Epithelial cell of esophagus (primary cell): ENCODE results near the gene UCHL5.

ENCODE experiments used
- DNase-seq: peaks from one replicate; pipeline ENCODE4 v3.0.0; 2010; ENCODE audit warnings: low read depth
- H3K4me3 ChIP-seq: 2 replicates; pipeline ENCODE4 v1.5.1; 2011; ENCODE audit warnings: mild to moderate bottlenecking, low read length, control low read depth
- TF ChIP-seq, protein P1 (sequence below): IDR thresholded peaks from 2 replicates; pipeline ENCODE4 v1.5.1; 2011; ENCODE audit warnings: low read depth, mild to moderate bottlenecking, low read length, control low read depth, inconsistent platforms; ENCODE audit not compliant: insufficient read depth; ENCODE audit errors: missing control alignments

Gene UCHL5

DNA sequence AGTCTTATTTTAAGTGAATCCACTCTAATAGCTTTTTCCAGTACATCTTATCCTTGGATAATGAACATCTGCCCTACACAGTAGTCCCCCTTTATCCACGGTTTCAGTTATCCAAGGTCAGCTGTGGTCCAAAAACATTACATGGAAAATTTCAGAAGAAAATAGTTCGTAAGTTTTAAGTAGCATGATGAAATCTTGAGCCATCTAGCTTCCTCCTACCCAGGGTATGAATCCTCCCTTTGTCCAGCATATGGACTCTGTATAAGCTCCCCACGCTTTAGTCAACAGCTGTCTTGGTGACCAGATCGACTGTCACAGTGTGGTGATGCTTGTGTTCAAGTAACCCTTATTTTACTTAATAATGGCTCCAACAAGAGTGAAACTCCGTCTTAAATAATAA is 43.5 kb upstream of the UCHL5 start:
- DNase-seq = no peak
- TF ChIP-seq, protein P1, sequence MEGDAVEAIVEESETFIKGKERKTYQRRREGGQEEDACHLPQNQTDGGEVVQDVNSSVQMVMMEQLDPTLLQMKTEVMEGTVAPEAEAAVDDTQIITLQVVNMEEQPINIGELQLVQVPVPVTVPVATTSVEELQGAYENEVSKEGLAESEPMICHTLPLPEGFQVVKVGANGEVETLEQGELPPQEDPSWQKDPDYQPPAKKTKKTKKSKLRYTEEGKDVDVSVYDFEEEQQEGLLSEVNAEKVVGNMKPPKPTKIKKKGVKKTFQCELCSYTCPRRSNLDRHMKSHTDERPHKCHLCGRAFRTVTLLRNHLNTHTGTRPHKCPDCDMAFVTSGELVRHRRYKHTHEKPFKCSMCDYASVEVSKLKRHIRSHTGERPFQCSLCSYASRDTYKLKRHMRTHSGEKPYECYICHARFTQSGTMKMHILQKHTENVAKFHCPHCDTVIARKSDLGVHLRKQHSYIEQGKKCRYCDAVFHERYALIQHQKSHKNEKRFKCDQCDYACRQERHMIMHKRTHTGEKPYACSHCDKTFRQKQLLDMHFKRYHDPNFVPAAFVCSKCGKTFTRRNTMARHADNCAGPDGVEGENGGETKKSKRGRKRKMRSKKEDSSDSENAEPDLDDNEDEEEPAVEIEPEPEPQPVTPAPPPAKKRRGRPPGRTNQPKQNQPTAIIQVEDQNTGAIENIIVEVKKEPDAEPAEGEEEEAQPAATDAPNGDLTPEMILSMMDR = no peak
- no peak overlapping the region for H3K4me3 ChIP-seq

DNA sequence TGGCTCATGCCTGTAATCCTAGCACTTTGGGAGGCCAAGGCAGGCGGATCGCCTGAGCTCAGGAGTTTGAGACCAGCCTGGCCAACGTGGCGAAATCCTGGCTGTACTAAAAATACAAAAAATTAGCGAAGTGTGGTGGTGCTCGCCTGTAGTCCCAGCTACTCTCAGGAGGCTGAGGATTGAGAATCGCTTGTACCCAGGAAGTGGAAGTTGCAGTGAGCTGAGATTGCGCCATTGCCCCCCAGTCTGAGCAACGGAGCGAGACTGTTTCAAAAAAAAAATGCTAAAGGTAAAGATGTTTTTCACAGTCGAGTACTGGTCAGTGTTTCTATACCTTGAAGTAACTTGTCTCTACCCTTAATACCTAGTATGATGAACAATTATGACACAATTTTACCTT is 35.0 kb upstream of the UCHL5 start:
- no peak overlapping the region for H3K4me3 ChIP-seq
- TF ChIP-seq, protein P1 = no peak
- DNase-seq = no peak

GRCh38 chr1:193090865-193091264 is 31.7 kb upstream of the UCHL5 start:
- no peak overlapping the region for H3K4me3 ChIP-seq
- TF ChIP-seq, protein P1 = no peak
- DNase-seq = no peak

DNA sequence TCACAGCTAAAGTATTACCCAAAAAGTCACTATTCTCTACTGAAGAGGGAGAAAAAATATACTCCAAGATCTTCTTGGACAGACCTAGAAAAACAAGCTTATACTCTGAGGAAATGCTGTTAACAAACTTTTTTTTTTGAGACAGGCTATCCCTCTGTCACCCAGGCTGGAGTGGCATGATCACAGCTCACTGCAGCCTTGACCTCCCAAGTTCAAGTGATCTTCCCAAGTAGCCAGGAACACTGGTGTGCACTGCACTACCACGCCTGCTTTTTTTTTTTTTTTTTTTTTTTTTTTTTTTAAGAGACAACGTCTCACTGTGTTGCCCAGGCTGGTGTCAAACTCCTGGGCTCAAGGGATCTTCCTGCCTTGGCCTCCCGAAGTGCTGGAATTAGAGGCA is 28.7 kb upstream of the UCHL5 start:
- TF ChIP-seq, protein P1 = no peak
- DNase-seq = no peak
- H3K4me3 ChIP-seq = no peak overlapping the region

GRCh38 chr1:193086342-193086741 is 27.2 kb upstream of the UCHL5 start:
- DNase-seq = no peak
- H3K4me3 ChIP-seq = no peak overlapping the region
- TF ChIP-seq, protein P1 = no peak

DNA sequence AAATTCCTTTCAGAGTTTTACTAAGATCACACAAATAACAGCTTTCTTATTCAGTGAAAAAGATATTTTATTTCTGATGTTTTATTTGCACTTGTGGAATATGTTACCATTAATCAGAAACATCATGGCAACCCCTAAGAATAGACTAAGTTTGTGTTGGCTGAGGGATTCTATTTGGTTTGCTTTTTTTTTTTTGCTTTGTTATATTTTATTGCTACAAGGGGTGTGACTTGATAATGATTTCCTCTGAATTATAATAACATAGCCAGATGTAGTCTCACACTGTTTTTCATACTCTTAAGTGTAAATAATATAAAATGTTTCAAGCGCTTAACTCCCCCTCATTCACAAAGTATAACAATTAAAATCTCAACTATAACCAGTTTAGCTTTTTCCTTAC is 26.1 kb upstream of the UCHL5 start:
- TF ChIP-seq, protein P1 = no peak
- no peak overlapping the region for H3K4me3 ChIP-seq
- no peak for DNase-seq

DNA sequence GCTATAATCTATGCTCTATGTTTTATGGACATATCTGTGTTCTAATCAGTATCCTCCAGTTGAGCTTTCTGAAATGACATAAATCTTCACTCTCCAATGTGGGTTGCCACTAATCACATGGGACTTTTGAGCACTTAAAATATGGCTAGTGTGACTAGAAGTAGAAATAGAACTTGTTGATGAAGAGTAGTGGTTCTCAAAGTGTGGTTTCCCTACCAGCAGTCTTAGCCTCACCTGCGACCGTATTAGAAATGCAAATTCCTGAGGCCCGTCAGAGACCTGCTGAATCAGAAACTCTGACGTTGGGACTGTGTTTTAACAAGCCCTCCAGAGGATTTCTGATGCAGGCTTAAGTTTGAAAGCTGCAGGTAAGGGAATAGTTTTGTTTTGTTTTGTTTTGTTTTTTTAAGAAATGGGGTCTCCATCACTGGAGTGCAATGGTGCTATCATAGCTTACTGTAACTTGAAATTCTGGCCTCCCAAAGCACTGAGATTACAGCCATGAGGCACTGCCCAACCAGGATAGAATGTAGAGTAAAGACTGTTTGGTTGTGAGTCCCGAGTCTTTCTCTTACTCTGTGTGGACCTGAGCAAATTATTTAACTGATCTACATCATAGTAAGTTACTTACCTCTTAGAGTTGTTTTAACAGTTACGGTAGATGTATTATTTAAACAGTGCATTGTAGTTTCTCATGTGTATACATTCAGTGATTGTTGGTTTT is 24.4 kb upstream of the UCHL5 start:
- TF ChIP-seq, protein P1 = no peak
- DNase-seq = peak; percentile 69
- H3K4me3 ChIP-seq = no peak overlapping the region
